NCI-H2171 treated with DMSO at 0.1 percent for 48 hours (cell line): ENCODE results near the gene TMEM165.
A peak's percentile ranks its signal among the peaks of the same experiment; 100 is the strongest.

Source experiments
- DNase-seq: peaks from one replicate; lab custom pipeline; 2025; lab: John Stamatoyannopoulos, UW

The TMEM165 gene

GRCh38 chr4:55406545-55406944, 10.8 kb downstream of the TMEM165 start:
- DNase-seq = no peak

- no peak for DNase-seq
Observed at GRCh38 chr4:55407119-55407518, 11.4 kb downstream of the TMEM165 start.

GRCh38 chr4:55407764-55408163, 12.0 kb downstream of the TMEM165 start:
- no peak for DNase-seq

- DNase-seq = no peak
Observed at GRCh38 chr4:55409468-55410171, 13.9 kb downstream of the TMEM165 start.

- DNase-seq = no peak
Observed at GRCh38 chr4:55410431-55410830, 14.7 kb downstream of the TMEM165 start.

GRCh38 chr4:55411621-55412020, 15.9 kb downstream of the TMEM165 start:
- DNase-seq = no peak

- no peak for DNase-seq
Observed at GRCh38 chr4:55416176-55416575, 20.4 kb downstream of the TMEM165 start.

GRCh38 chr4:55424791-55425190, 29.0 kb downstream of the TMEM165 start:
- no peak for DNase-seq

- no peak for DNase-seq
Observed at GRCh38 chr4:55431710-55432336, 36.1 kb downstream of the TMEM165 start.

GRCh38 chr4:55435141-55435841, 39.5 kb downstream of the TMEM165 start:
- DNase-seq = no peak

GRCh38 chr4:55437356-55437796, 41.6 kb downstream of the TMEM165 start:
- DNase-seq = no peak

GRCh38 chr4:55437823-55438222, 42.1 kb downstream of the TMEM165 start:
- no peak for DNase-seq

- no peak for DNase-seq
Observed at GRCh38 chr4:55438314-55438713, 42.6 kb downstream of the TMEM165 start.

- DNase-seq = no peak
Observed at GRCh38 chr4:55439023-55439422, 43.3 kb downstream of the TMEM165 start.

- no peak for DNase-seq
Observed at GRCh38 chr4:55440786-55441185, 45.0 kb downstream of the TMEM165 start.

GRCh38 chr4:55442541-55442940, 46.8 kb downstream of the TMEM165 start:
- DNase-seq = no peak

- DNase-seq = no peak
Observed at GRCh38 chr4:55444827-55445226, 49.1 kb downstream of the TMEM165 start.

- DNase-seq = no peak
Observed at GRCh38 chr4:55445921-55446577, 50.3 kb downstream of the TMEM165 start.

- no peak for DNase-seq
Observed at GRCh38 chr4:55446578-55446922, 50.8 kb downstream of the TMEM165 start.

- no peak for DNase-seq
Observed at GRCh38 chr4:55447108-55447708, 51.5 kb downstream of the TMEM165 start.

- DNase-seq = peak; percentile 65
Observed at GRCh38 chr4:55447831-55448230, 52.1 kb downstream of the TMEM165 start.

- no peak for DNase-seq
Observed at GRCh38 chr4:55450566-55450965, 54.8 kb downstream of the TMEM165 start.
